ENCODE data around the gene KAT14. TPM values are rescaled to one million over a fixed set of nuclear protein-coding genes. Genes with fewer than 3 reads are reported as not detected.
"Not testable (repeated sequence)": the region's sequence is repeated elsewhere in the genome, so short reads cannot be mapped to it uniquely, and the experiment has no call there.

Gene KAT14
- total RNA-seq, 1 experiment from 2014 or later, result 83.2 TPM

DNA sequence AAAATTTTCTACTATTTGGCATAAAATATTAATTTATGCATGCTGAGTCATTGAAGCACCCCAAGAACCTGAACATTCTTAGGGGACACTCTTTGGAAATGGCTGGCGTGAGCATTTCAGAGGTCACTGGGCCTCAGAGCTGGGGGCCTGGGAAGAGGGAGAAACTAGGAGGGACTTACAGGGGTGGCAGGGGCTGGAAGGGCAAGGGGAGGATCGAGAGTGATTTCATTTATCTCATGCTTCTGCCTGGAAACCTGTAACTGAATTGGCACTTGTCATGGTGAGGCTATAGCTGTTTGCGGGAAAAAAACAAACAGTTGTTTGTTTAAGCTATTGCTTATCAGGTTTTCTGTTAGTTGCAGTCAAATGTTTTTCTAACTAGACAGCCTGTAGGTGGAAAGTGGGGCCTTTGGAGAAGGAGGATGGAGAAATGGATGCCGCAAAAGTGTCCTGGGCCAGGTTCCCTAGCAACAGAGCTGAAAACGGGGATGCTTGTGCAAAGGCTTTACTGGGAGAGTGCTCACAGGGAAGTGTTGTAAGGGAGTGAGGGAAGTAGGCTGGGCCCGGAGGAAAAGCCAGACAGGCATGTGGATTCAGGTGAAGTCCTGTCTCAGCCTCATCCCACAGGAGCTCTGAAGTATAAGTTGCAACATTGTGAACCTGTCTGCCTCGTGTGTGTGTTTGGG lies 36.4 kb upstream of the KAT14 start:
- Mint-ChIP-seq H3K27me3 (ENCODE audit: insufficient read depth, unreplicated experiment) (no peaks in the 10 kb centered on the region), H3K4me1 (ENCODE audit: low read depth, unreplicated experiment) (peaks cover 20% of the 10 kb centered on the region), H3K9me3 (ENCODE audit: unreplicated experiment) (no peaks in the 10 kb centered on the region), H3K27ac (ENCODE audit: unreplicated experiment) (no peak overlapping the region), H3K36me3 (ENCODE audit: insufficient read depth, unreplicated experiment) (peaks cover 6% of the 10 kb centered on the region), H3K4me3 (ENCODE audit: unreplicated experiment) (no peak overlapping the region)
- TF ChIP-seq, protein P1, sequence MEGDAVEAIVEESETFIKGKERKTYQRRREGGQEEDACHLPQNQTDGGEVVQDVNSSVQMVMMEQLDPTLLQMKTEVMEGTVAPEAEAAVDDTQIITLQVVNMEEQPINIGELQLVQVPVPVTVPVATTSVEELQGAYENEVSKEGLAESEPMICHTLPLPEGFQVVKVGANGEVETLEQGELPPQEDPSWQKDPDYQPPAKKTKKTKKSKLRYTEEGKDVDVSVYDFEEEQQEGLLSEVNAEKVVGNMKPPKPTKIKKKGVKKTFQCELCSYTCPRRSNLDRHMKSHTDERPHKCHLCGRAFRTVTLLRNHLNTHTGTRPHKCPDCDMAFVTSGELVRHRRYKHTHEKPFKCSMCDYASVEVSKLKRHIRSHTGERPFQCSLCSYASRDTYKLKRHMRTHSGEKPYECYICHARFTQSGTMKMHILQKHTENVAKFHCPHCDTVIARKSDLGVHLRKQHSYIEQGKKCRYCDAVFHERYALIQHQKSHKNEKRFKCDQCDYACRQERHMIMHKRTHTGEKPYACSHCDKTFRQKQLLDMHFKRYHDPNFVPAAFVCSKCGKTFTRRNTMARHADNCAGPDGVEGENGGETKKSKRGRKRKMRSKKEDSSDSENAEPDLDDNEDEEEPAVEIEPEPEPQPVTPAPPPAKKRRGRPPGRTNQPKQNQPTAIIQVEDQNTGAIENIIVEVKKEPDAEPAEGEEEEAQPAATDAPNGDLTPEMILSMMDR (IDR thresholded peaks at IDR 0.05; ENCODE audit: insufficient read depth in 1 of 2, low read depth in 1 of 2, low read length in 1 of 2, severe bottlenecking in 1 of 2, unreplicated experiment in 1 of 2), result no peak
- no TSS peak for BruUV-seq (replicated peaks)
- Histone ChIP-seq H3K4me1 (peaks cover 40% of the 10 kb centered on the region), H3K27me3 (replicated peaks; ENCODE audit: control insufficient read depth, insufficient read depth, low read length) (no peaks in the 10 kb centered on the region), H3K9me3 (no peaks in the 10 kb centered on the region), H3K4me3 (ENCODE audit: low read depth, low read length) (no peak overlapping the region), H3K36me3 (ENCODE audit: control insufficient read depth, insufficient read depth, low read length) (no peaks in the 10 kb centered on the region)
- ChIA-PET POLR2A (interaction anchor here (0.5 to 0.6 kb wide), 2 partner anchors 68 to 187 kb away, joined by 3 read pairs; partner anchors contain the start of gene ZNF133), CTCF (interaction anchor here (1.1 kb wide), 1 partner anchor 43 kb away, joined by 3 read pairs; no protein-coding TSS in a partner anchor)
- intact Hi-C loops (cut with micrococcal nuclease; ENCODE audit: unreplicated experiment), result no loop called here
- peak in 1 of 2 experiments; percentile 62 for DNase-seq

DNA sequence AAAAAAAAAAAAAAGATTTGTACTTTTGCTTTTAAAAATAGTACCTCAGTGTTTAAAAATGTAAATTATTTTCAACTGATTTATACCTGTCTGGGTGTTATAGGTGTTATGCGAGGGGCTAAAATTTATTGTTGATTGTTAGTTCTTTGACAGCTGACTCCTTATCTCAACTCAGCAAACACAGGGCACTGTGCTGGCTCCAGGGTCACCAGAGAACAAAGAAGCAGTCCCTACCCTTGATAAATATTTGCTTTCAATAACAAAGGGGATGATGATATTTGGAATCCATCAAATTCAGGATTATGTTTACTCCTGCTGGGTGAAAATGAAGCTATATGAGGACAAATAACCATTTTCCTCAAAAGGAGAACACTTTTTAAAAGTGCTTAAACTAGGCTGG lies 34.2 kb upstream of the KAT14 start:
- ChIA-PET POLR2A (interaction anchor here (0.5 kb wide), 1 partner anchor 421 kb away, joined by 6 read pairs; the partner anchor contains the start of gene RRBP1), CTCF (no interaction called here)
- H3K9me3 ChIP-seq, result no peaks in the 10 kb centered on the region
- Mint-ChIP-seq H3K4me1 (ENCODE audit: low read depth, unreplicated experiment) (peaks cover 20% of the 10 kb centered on the region), H3K9me3 (ENCODE audit: unreplicated experiment) (no peaks in the 10 kb centered on the region), H3K36me3 (ENCODE audit: insufficient read depth, unreplicated experiment) (peaks cover 6% of the 10 kb centered on the region), H3K27me3 (ENCODE audit: insufficient read depth, unreplicated experiment) (no peaks in the 10 kb centered on the region), H3K27ac (ENCODE audit: unreplicated experiment) (peak overlapping the region; percentile 71), H3K4me3 (ENCODE audit: unreplicated experiment) (no peak overlapping the region)
- TF ChIP-seq, protein P1 (IDR thresholded peaks at IDR 0.05; ENCODE audit: insufficient read depth in 1 of 2, low read depth in 1 of 2, low read length in 1 of 2, severe bottlenecking in 1 of 2, unreplicated experiment in 1 of 2), result no peak
- intact Hi-C loops (cut with micrococcal nuclease; ENCODE audit: unreplicated experiment), result loop anchor here (1.0 kb wide), 1 partner anchor 41 kb away; no protein-coding TSS in a partner anchor
- no peak overlapping the region for H3K4me3 ChIP-seq (ENCODE audit: low read depth, low read length)
- no TSS peak for BruUV-seq (replicated peaks)
- H3K27me3 ChIP-seq (replicated peaks; ENCODE audit: control insufficient read depth, insufficient read depth, low read length), result no peaks in the 10 kb centered on the region
- H3K4me1 ChIP-seq, result peaks cover 40% of the 10 kb centered on the region
- H3K36me3 ChIP-seq (ENCODE audit: control insufficient read depth, insufficient read depth, low read length), result no peaks in the 10 kb centered on the region
- peak; percentile 73 to 77 for DNase-seq

DNA sequence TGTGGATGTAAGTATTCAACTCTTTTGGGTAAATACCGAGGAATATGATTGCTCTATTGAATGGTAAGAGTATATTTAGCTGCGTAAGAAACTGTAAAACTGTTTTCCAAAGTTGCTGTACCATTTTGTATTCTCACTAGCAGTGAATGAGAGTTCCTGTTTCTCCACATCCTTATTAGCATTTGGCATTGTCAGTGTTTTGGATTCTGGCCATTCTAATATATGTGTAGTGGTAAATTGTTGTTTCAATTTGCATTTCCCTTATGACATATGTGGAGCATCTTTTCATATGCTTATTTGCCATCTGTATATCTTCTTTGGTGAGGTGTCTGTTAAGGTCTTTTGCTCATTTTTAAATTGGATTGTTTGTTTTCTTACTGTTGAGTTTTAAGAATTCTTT lies 29.3 kb upstream of the KAT14 start:
- Mint-ChIP-seq H3K4me1 (ENCODE audit: low read depth, unreplicated experiment) (peaks cover 7% of the 10 kb centered on the region), H3K27ac (ENCODE audit: unreplicated experiment) (no peak overlapping the region), H3K4me3 (ENCODE audit: unreplicated experiment) (no peak overlapping the region), H3K9me3 (ENCODE audit: unreplicated experiment) (no peaks in the 10 kb centered on the region), H3K27me3 (ENCODE audit: insufficient read depth, unreplicated experiment) (no peaks in the 10 kb centered on the region), H3K36me3 (ENCODE audit: insufficient read depth, unreplicated experiment) (peaks cover 6% of the 10 kb centered on the region)
- intact Hi-C loops (cut with micrococcal nuclease; ENCODE audit: unreplicated experiment), result no loop called here
- Histone ChIP-seq H3K36me3 (ENCODE audit: control insufficient read depth, insufficient read depth, low read length) (no peaks in the 10 kb centered on the region), H3K4me1 (peaks cover 17% of the 10 kb centered on the region), H3K9me3 (no peaks in the 10 kb centered on the region), H3K4me3 (ENCODE audit: low read depth, low read length) (no peak overlapping the region), H3K27me3 (replicated peaks; ENCODE audit: control insufficient read depth, insufficient read depth, low read length) (no peaks in the 10 kb centered on the region)
- ChIA-PET CTCF (no interaction called here), POLR2A (no interaction called here)
- TF ChIP-seq, protein P1 (IDR thresholded peaks at IDR 0.05; ENCODE audit: insufficient read depth in 1 of 2, low read depth in 1 of 2, low read length in 1 of 2, severe bottlenecking in 1 of 2, unreplicated experiment in 1 of 2), result no peak
- no TSS peak for BruUV-seq (replicated peaks)
- DNase-seq, result no peak

DNA sequence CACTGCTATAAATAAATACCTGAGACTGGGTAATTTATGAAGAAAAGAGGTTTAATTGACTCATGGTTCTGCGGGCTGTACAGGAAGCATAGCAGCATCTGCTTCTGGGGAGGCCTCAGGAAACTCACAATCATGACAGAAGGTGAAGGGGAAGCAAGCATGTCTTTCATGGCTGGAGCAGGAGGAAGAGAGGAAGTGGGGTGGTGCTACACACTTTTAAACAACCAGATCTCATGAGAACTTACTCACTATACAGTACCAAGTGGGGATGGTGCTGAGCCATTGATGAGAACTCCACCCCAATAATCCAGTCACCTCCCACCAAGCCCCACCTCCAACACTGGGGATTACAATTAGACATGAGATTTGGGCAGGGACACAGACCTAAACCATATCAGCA lies 9.1 kb upstream of the KAT14 start:
- intact Hi-C loops (cut with micrococcal nuclease; ENCODE audit: unreplicated experiment); H3K9me3 Mint-ChIP-seq (ENCODE audit: unreplicated experiment); BruUV-seq (replicated peaks); H3K27me3 Mint-ChIP-seq (ENCODE audit: insufficient read depth, unreplicated experiment); H3K9me3 ChIP-seq; H3K27ac Mint-ChIP-seq (ENCODE audit: unreplicated experiment); H3K36me3 Mint-ChIP-seq (ENCODE audit: insufficient read depth, unreplicated experiment); H3K4me1 ChIP-seq; CTCF ChIA-PET; POLR2A ChIA-PET; DNase-seq; H3K36me3 ChIP-seq (ENCODE audit: control insufficient read depth, insufficient read depth, low read length); H3K27me3 ChIP-seq (replicated peaks; ENCODE audit: control insufficient read depth, insufficient read depth, low read length); H3K4me3 ChIP-seq (ENCODE audit: low read depth, low read length); H3K4me3 Mint-ChIP-seq (ENCODE audit: unreplicated experiment): not testable (repeated sequence)
- H3K4me1 Mint-ChIP-seq (ENCODE audit: low read depth, unreplicated experiment), result peaks cover 14% of the 10 kb centered on the region

Data from Caco-2 (cell line).